Temporal lobe (tissue), 1 donor: ENCODE measurements around the gene DRAP1. TPM values are rescaled to one million over a fixed set of nuclear protein-coding genes. Genes with fewer than 3 reads are reported as not detected.

Source experiments
- total RNA-seq: library from RNA; depleted of rRNA; stranded (reverse); fragments of >200 nt; gene quantifications from one replicate; pipeline ENCODE4 v1.2.3, GENCODE V29; 2014

DRAP1 gene
- total RNA-seq, 1 donor from 2014 or later: 68.4 TPM

Other genes starting within 250 kb of the DRAP1 start
- 36.4 TPM for gene KAT5, start 207.2 kb upstream of the DRAP1 start, total RNA-seq
- gene RNASEH2C, start 198.6 kb upstream of the DRAP1 start, total RNA-seq: 8.1 TPM
- 5.4 TPM for gene AP5B1, start 138.4 kb upstream of the DRAP1 start, total RNA-seq
- under 0.01 TPM for gene OVOL1, start 132.4 kb upstream of the DRAP1 start, total RNA-seq
- gene SNX32, start 85.5 kb upstream of the DRAP1 start, total RNA-seq: 10.8 TPM
- 666 TPM for gene CFL1, start 61.2 kb upstream of the DRAP1 start, total RNA-seq
- 31.0 TPM for gene MUS81, start 59.0 kb upstream of the DRAP1 start, total RNA-seq
- gene EFEMP2, start 46.6 kb upstream of the DRAP1 start, total RNA-seq: 8.4 TPM
- gene CTSW, start 39.6 kb upstream of the DRAP1 start, total RNA-seq: not detected
- 109 TPM for gene FIBP, start 31.0 kb upstream of the DRAP1 start, total RNA-seq
- 12.0 TPM for gene CCDC85B, start 28.8 kb upstream of the DRAP1 start, total RNA-seq
- not detected for gene FOSL1, start 19.0 kb upstream of the DRAP1 start, total RNA-seq
- gene C11orf68, start 364 bp upstream of the DRAP1 start, total RNA-seq: 13.8 TPM
- not detected for gene TSGA10IP, start 26.1 kb downstream of the DRAP1 start, total RNA-seq
- gene SART1, start 42.3 kb downstream of the DRAP1 start, total RNA-seq: 24.1 TPM
- gene EIF1AD, start 82.7 kb downstream of the DRAP1 start, total RNA-seq: 22.9 TPM
- 14.5 TPM for gene BANF1, start 83.1 kb downstream of the DRAP1 start, total RNA-seq
- gene CST6, start 92.6 kb downstream of the DRAP1 start, total RNA-seq: not detected
- gene CATSPER1, start 107.1 kb downstream of the DRAP1 start, total RNA-seq: not detected
- 10.3 TPM for gene GAL3ST3, start 129.7 kb downstream of the DRAP1 start, total RNA-seq
- 88.5 TPM for gene SF3B2, start 132.9 kb downstream of the DRAP1 start, total RNA-seq
- 60.2 TPM for gene PACS1, start 150.8 kb downstream of the DRAP1 start, total RNA-seq